LNCaP clone FGC (cell line): ENCODE data around the gene ZNF438.
"Not testable (repeated sequence)": the region's sequence is repeated elsewhere in the genome, so short reads cannot be mapped to it uniquely, and the experiment has no call there.

ENCODE experiments used
- DNase-seq: peaks from one replicate; pipeline ENCODE4 v3.0.0-alpha.2; 2011; ENCODE audit warnings: low read depth
- H3K4me3 ChIP-seq: 2 replicates; pipeline ENCODE4 v1.5.1; 2011; ENCODE audit warnings: mild to moderate bottlenecking, low read depth, low read length, control low read depth
- CTCF ChIP-seq: IDR thresholded peaks from 2 replicates; pipeline ENCODE4 v1.5.1; 2012; ENCODE audit warnings: mild to moderate bottlenecking; ENCODE audit not compliant: control insufficient read depth, insufficient read depth; ENCODE audit errors: extremely low read depth

The ZNF438 gene

DNA sequence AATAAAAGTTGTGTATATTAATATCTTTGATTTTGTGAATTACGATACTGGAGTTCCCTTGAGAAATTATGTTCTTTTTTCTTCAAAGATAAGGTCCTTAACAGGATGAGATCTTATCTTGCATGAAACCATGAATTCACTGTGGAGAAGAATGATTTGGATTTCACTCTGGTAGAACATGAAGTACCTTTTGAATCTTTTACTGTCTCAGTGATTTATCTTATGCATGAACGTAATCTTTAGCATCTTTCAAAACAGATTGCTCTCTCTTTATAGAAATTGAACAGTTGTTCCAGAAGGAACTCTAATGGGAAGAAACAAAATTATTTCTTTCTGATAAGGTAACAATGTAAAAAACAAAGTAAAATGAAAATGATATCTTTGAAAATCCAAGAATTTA lies 11.0 kb upstream of the ZNF438 start:
- TF ChIP-seq CTCF = no peak
- no peak for DNase-seq
- H3K4me3 ChIP-seq = no peak overlapping the region

GRCh38 chr10:31041011-31041410 lies 9.3 kb upstream of the ZNF438 start:
- no peak overlapping the region for H3K4me3 ChIP-seq
- TF ChIP-seq CTCF = no peak
- no peak for DNase-seq

- DNase-seq, H3K4me3 ChIP-seq: not testable (repeated sequence)
Measured at GRCh38 chr10:31039006-31039405, 7.3 kb upstream of the ZNF438 start.

DNA sequence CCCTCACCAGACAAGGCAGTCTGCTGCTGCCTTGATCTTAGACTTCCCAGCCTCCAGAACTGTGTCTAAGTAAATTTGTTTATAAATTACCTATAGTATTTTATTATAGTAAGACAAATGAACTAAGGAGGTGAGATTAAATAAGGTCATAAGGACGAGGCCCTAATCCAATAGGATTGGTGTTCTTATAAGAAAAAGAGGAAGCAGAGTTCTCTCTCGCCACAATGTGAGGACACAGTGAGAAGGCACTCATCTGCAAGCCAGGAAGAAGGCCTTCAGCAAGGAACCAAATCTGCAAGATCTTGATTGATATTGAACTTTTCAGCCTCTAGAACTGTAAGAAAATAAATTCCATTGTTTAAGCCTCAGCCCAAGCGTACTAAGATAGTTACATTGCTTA lies 6.1 kb upstream of the ZNF438 start:
- no peak for TF ChIP-seq CTCF
- no peak for DNase-seq

DNA sequence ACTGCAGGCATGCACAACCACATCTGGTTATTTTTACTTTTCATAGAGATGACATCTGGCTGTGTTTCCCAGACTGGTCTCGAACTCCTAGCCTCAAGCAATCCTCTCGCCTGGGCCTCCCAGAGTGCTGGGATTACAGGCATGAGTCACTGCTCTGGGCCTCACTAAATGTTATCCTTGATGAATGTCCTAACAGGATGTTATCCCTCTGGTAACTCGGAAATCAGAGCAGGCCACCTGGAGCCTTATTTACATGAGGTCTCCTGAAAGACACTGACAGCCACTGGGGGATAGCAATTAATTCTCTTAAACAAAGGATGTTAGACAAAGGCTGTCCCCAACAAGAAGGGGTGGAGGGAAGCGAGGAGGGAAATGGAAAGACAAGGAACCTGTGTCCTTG lies 4.5 kb upstream of the ZNF438 start:
- no peak for TF ChIP-seq CTCF
- no peak for DNase-seq
- H3K4me3 ChIP-seq = no peak overlapping the region

More for the DNA sequence above, 6.1 kb upstream of the ZNF438 start:
- H3K4me3 ChIP-seq = no peak overlapping the region

- H3K4me3 ChIP-seq = no peak overlapping the region
- TF ChIP-seq CTCF = no peak
- DNase-seq = no peak
Measured at GRCh38 chr10:31035266-31035798, 3.7 kb upstream of the ZNF438 start.

GRCh38 chr10:31034098-31034909 lies 2.6 kb upstream of the ZNF438 start:
- no peak for DNase-seq
- no peak for TF ChIP-seq CTCF
- no peak overlapping the region for H3K4me3 ChIP-seq
